K562 (cell line): ENCODE data around the gene SMG9. TPM values are rescaled to one million over a fixed set of nuclear protein-coding genes. Genes with fewer than 3 reads are reported as not detected.

Experiments
- CCAR2 ChIP-seq: fragments of 200-400 bp; formaldehyde crosslinking; IDR thresholded peaks from 2 replicates; pipeline ENCODE4 v1.6.1; 2017; ENCODE audit warnings: mild to moderate bottlenecking, low read depth, low read length
- CREB3 ChIP-seq: fragments of 450-650 bp; conservative IDR thresholded peaks from 2 replicates; pipeline ENCODE4 v1.6.1; 2016; ENCODE audit warnings: missing genetic modification characterization, low read depth, mild to moderate bottlenecking, missing compliant biosample characterization, moderate library complexity
- ETV1 ChIP-seq: fragments of 450-650 bp; conservative IDR thresholded peaks from 2 replicates; pipeline ENCODE4 v1.6.1; 2016; ENCODE audit warnings: missing genetic modification characterization, control low read depth, low read depth, missing compliant biosample characterization
- HEY1 ChIP-seq: fragments of 250-450 bp; sonication (Bioruptor Pico); IDR thresholded peaks from 2 replicates; pipeline ENCODE4 v1.5.0; 2020; ENCODE audit warnings: mild to moderate bottlenecking, moderate library complexity, borderline replicate concordance
- HINFP ChIP-seq: fragments of 450-650 bp; conservative IDR thresholded peaks from 2 replicates; pipeline ENCODE4 v1.6.1; 2016; ENCODE audit warnings: missing genetic modification characterization, low read depth, mild to moderate bottlenecking, control low read depth, missing compliant biosample characterization
- KLF13 ChIP-seq: fragments of 450-650 bp; IDR thresholded peaks from 2 replicates; pipeline ENCODE4 v1.6.1; 2016; ENCODE audit warnings: missing genetic modification characterization, low read depth, mild to moderate bottlenecking, missing compliant biosample characterization, moderate library complexity, borderline replicate concordance
- NBN ChIP-seq: fragments of 450-650 bp; IDR thresholded peaks from 2 replicates; pipeline ENCODE4 v1.6.1; 2016; ENCODE audit warnings: low read depth, mild to moderate bottlenecking
- PHF21A ChIP-seq: fragments of 450-650 bp; IDR thresholded peaks from 2 replicates; pipeline ENCODE4 v1.6.1; 2017; ENCODE audit warnings: low read depth, borderline replicate concordance
- RB1 ChIP-seq: fragments of 450-650 bp; IDR thresholded peaks from 2 replicates; pipeline ENCODE4 v1.6.1; 2017; ENCODE audit warnings: low read depth, mild to moderate bottlenecking
- SP1 ChIP-seq: sonication (generic); formaldehyde crosslinking; IDR thresholded peaks from 2 replicates; pipeline ENCODE4 v1.8.1; 2022; ENCODE audit warnings: mild to moderate bottlenecking, missing genetic modification reagents
- TAF9B ChIP-seq: fragments of 450-650 bp; IDR thresholded peaks from 2 replicates; pipeline ENCODE4 v1.6.1; 2018; ENCODE audit warnings: mild to moderate bottlenecking; ENCODE audit not compliant: partially characterized antibody
- YY1 ChIP-seq, 3 experiments: IDR thresholded peaks; 2 replicates each; pipeline ENCODE4 v1.6.1; 2011; ENCODE audit warnings: low read length in 2 of 3, mild to moderate bottlenecking in 2 of 3, moderate library complexity in 2 of 3, borderline replicate concordance in 1 of 3, control low read depth in 1 of 3, low read depth in 1 of 3; ENCODE audit not compliant: insufficient read depth in 3 of 3, insufficient replicate concordance in 2 of 3, control insufficient read depth in 1 of 3, insufficient read length in 1 of 3; ENCODE audit errors: extremely low read depth in 1 of 3
- ZBTB33 ChIP-seq: sonication (generic); formaldehyde crosslinking; IDR thresholded peaks from 2 replicates; pipeline ENCODE4 v1.8.1; 2023; ENCODE audit warnings: mild to moderate bottlenecking, missing genetic modification reagents
- ZFX ChIP-seq: sonication (generic); formaldehyde crosslinking; IDR thresholded peaks from 2 replicates; pipeline ENCODE4 v1.8.0; 2022; ENCODE audit warnings: mild to moderate bottlenecking, missing genetic modification reagents, moderate library complexity
- ZNF197 ChIP-seq: fragments of 200-800 bp; sonication (Bioruptor generic); IDR thresholded peaks from 2 replicates; pipeline ENCODE4 v1.6.1; 2016; ENCODE audit warnings: low read depth, missing genetic modification characterization, missing compliant biosample characterization
- polyA plus RNA-seq, 8 experiments: library from polyadenylated mRNA; depleted of rRNA in 4 of 8; stranded (reverse) in 5 of 8; unstranded in 3 of 8; fragments of >200 nt; fragmentation: Nextera tagmentation in 2 of 8; fragmentation: Illumina TruSeq in 1 of 8; extraction: Ambion mirVana in 2 of 8; extraction: Trizol in 1 of 8; gene quantifications; 2 replicates each; pipeline versions ENCODE4 v1.2.1 to v1.2.3, GENCODE V29; 2011 to 2014; ENCODE audit warnings: inconsistent platforms in 1 of 8, missing spikeins in 1 of 8
- total RNA-seq, 7 experiments: library from RNA; depleted of rRNA in 6 of 7; stranded (reverse); fragments of >200 nt in 6 of 7; fragmentation: Illumina TruSeq in 2 of 7; extraction: Trizol in 2 of 7; gene quantifications; 2 replicates each; pipeline versions ENCODE4 v1.2.1 to v1.2.3, GENCODE V29; 2011 to 2021; ENCODE audit warnings: low replicate concordance in 1 of 7
- TF ChIP-seq, protein P1 (sequence below): fragments of 450-650 bp; formaldehyde crosslinking; IDR thresholded peaks from 2 replicates; pipeline ENCODE4 v1.4.0; 2020; ENCODE audit warnings: mild to moderate bottlenecking, moderate library complexity

The SMG9 gene
- total and polyA plus RNA-seq, 9 of the 15 experiments (the other 6 are each of a cell fraction or from before 2014, with no cell fraction given) = 1.7 to 79.7 (median 40.2) TPM

DNA sequence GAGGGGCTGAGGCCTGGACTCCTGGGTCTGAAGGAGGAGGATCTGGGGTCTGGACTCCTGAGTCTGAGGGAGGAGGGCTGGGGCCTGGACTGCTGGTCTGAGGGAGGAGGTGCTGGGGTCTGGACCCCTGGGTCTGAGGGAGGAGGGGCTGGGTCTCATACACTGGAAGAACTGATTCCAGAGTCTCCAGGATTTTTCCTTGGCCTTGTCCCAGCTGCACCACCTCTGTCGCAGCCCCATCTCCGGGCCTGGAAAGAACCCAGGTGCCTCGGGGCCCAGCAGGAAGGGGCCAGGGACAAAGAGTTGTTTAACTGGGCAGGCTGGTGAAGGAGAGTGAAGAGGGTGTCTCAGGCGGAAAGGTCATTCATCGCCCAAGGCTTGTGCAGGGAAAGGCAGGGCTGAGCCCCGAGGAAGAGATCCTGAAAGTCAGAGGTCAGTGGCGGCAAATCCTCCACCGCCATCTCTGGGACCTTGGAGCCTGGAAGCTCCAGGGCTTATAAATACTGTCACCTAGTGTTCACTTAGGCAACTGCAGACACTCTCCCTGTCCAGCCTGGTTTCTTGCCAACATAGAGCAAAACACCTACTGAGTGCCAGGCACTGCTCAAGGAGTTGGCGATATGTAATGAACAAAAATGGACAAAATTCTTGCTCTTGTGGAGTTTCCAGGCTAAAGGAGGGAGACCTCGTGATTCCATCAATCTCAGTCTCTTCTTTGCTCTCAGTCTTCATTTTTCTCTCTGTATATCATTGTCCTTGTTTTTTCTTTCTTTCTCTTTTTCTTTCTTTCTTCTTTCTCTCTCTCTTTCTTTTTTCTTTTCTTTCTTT, 30.4 kb upstream of the SMG9 start (continued):
- TF ChIP-seq HINFP (tag) (0 out of 2 replicates have a peak, but pooled peaks have one; percentile 7), CREB3 (tag) (0 out of 2 replicates have a peak, but pooled peaks have one; percentile 38), ZFX (peak; percentile 73), RB1 (peak; percentile 90), NBN (0 out of 2 replicates have a peak, but pooled peaks have one; percentile 36), PHF21A (peak; percentile 62; the same call in 1 of the 2 replicates), ZNF197 (CRISPR knock-in tag) (peak; percentile 38; the same call in 1 of the 2 replicates), TAF9B (no peak), HEY1 (CRISPR knock-in tag) (no peak), ETV1 (tag) (peak; percentile 64; the same call in 1 of the 2 replicates), ZBTB33 (no peak), YY1 (IDR thresholded peaks at IDR 0.05; ENCODE audit: borderline replicate concordance in 1 of 3, control insufficient read depth in 1 of 3, extremely low read depth in 1 of 3, insufficient read depth in 3 of 3, insufficient read length in 1 of 3, insufficient replicate concordance in 2 of 3, low read depth in 1 of 3, low read length in 2 of 3) (peak in 2 of 3 experiments; percentile 60 to 85), CCAR2 (no peak), KLF13 (tag) (0 out of 2 replicates have a peak, but pooled peaks have one; percentile 9), SP1 (CRISPR knock-in tag) (peak; percentile 55; the same call in 1 of the 2 replicates)
- TF ChIP-seq, protein P1, sequence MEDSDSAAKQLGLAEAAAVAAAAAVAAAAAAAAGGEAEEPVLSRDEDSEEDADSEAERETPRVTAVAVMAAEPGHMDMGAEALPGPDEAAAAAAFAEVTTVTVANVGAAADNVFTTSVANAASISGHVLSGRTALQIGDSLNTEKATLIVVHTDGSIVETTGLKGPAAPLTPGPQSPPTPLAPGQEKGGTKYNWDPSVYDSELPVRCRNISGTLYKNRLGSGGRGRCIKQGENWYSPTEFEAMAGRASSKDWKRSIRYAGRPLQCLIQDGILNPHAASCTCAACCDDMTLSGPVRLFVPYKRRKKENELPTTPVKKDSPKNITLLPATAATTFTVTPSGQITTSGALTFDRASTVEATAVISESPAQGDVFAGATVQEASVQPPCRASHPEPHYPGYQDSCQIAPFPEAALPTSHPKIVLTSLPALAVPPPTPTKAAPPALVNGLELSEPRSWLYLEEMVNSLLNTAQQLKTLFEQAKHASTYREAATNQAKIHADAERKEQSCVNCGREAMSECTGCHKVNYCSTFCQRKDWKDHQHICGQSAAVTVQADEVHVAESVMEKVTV (CRISPR knock-in tag) = peak; percentile 93
